Fibroblast of skin of back (primary cell): ENCODE results near the gene NFATC1.
A peak's percentile ranks its signal among the peaks of the same experiment; 100 is the strongest.

Source experiments
- DNase-seq: peaks from one replicate; pipeline ENCODE4 v3.0.0-alpha.2; 2013

NFATC1 gene

DNA sequence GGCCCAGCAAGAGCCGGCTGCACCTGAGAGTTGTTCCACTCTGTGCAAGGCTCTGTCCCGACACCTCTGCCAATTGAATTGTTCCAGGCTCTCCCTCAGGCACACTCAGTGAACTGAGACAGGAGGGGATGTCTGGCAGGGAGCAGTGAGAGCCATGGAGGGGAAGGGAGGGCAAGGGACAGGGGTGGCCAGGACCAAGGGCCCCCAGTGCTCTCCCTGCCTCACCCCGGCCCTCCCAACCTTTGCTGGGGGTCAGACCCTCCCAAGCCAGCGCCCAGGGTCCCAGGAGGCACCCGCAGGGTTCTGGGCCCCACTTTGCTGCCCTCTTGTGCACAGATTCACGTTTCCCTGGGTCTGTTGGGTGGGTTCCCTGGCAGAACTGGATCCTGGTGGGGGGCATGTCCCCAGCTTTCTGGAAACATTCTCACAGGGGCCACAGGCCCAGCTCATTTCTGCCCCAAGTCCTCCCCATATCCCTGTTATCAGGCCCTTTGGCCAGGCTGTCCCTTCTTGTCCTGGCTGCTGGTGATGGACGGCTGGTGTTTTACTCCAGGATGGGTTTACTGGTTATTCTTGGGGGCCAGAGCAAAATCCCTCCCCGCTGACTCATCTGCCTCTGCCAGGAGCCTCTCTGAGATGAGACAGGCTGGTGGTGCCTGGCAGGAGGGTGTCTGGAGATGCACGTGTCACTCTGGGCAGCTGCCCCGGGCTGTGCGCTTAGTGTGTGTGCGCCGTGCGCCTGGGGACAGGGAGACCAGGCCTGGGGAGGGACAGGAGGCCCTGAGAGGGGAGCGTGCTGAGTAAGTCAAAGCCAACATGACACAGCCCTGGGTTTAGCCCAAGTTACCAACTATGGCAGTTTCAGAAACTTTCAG is 147.4 kb downstream of the NFATC1 start:
- no peak for DNase-seq

GRCh38 chr18:79543861-79544385 is 148.2 kb downstream of the NFATC1 start:
- DNase-seq: no peak

DNA sequence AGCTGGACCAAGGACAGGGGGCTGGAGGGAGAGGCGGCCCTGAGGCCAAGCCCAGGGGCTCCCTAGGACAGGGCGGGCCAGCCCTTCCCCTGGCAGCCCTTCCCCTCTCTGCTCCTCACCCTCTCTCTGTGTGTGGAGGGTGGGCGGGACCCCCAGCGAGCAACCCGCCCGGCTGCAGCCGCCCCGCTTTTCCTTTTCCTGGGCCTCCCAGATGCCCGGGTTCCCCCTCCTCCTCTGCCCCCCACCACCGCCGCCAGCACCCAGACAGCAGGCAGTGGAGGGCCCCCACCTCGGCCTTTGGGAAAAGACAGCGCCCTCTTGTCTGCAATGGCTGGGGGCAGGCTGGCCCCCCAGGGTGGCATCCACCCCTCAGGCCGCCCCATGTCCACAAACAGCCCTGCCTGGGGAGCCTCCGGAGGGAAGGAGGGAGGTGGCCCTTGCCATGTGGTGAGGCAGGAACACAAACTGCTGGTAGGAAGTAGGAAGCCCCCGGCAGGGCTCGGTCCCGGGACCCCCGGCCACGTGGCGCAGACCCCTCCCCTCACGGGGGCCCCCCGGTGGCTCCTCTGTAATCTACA is 148.7 kb downstream of the NFATC1 start:
- DNase-seq: no peak

- no peak for DNase-seq
These were observed 149.5 kb downstream of the NFATC1 start for GRCh38 chr18:79545255-79545654.

DNA sequence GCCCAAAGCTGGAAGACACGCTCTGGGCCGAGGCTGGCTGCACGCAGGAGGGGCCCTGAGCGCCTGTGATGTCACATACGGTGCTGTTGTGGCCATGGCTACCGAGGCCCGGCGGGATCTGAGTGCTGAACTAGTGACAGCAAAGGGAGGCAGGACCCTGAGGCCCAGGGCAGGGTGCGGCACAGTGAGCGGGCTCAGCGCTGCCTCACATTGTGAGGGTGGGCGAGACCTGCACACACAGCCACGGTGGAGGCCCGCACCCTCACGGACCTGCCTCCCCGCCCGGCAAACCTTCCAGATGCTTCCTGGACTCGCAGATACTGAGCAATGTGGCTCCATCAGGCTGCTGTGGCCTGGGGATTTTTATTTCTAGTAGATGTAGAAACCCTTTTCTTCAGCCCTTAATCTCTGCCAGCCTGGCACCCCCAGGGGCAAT is 150.0 kb downstream of the NFATC1 start:
- no peak for DNase-seq

GRCh38 chr18:79546781-79547272 is 151.1 kb downstream of the NFATC1 start:
- no peak for DNase-seq

- DNase-seq: no peak
These were observed 151.8 kb downstream of the NFATC1 start for GRCh38 chr18:79547413-79548076.

DNA sequence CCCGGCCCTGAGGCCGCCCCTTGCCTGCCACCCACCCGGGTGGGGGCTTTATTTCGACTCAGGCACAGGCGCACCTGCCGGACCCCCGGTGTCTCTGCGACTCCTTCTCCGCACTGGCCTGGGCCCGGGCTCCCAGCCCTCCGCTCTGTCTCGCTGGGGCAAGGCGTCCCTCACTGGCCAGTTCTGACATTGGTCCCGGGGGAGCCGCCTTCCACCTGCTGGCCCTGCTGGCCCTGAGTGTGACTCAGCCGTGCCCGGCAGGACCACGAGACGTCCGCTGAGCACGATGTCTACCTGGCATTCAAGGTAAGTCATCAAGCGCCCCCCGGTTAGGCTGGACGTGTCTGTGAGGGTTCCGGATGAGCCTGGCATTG is 152.3 kb downstream of the NFATC1 start:
- no peak for DNase-seq

GRCh38 chr18:79548621-79548985 is 152.9 kb downstream of the NFATC1 start:
- DNase-seq: no peak

GRCh38 chr18:79548986-79549637 is 153.4 kb downstream of the NFATC1 start:
- no peak for DNase-seq

DNA sequence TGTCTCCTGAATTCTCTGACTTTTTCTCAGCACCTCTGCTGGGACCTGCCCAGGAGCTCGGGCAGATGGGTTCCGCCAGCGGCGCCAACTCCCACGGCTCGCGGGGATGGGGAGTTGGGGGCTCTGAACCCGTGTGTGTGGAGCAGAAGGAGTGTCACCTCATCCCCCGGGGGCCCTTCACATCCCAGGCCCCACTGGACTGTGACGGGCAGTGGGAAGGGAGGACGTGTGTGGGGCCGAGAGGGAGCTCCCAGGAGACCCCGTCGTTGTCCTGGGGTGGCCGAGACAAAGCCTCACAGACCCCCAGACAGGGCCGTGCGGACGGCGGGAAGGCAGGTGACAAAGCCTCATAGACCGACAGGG is 153.9 kb downstream of the NFATC1 start:
- DNase-seq: no peak

GRCh38 chr18:79552140-79552631 is 156.5 kb downstream of the NFATC1 start:
- no peak for DNase-seq

DNA sequence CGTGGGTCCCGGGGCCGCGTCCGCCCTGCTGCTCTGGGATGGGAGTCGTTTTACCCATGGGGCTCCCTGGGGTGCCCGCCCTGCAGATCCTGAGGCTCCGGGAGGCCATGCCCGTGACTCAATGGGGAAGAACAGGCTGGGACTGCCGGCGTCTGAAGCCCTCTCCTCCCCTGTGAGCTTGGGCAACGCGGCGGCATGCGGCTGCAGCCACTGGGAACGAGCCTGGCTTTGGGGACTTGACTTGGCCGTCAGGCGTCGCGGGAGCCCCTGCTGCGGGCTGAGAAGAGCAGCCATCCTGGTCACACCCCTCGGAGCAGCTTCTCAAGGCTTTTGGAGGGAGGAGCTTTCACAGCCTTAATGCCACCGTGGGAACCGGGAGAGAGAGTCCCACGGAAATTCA is 157.0 kb downstream of the NFATC1 start:
- peak; percentile 14 for DNase-seq

DNA sequence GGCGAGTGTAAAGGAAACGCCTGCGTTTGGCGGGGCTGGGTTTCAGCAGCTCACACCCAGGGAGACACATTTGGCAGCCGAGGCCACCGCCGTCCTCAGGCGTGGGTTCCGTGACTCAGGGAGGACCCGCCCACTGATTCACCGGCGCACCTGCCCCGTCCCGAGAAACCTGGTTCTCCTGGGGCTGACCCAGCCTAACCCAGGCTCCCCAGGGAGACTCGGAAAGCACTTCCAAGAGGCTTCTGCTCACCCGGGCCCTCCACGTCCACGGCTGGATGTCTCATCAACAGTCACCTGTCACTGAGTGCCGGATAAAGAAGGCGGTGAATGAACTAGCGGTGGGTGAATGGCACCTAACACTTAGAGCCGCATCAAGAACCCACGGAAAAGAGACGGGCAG is 157.4 kb downstream of the NFATC1 start:
- DNase-seq: no peak

- no peak for DNase-seq
These were observed 158.0 kb downstream of the NFATC1 start for GRCh38 chr18:79553696-79554095.

DNA sequence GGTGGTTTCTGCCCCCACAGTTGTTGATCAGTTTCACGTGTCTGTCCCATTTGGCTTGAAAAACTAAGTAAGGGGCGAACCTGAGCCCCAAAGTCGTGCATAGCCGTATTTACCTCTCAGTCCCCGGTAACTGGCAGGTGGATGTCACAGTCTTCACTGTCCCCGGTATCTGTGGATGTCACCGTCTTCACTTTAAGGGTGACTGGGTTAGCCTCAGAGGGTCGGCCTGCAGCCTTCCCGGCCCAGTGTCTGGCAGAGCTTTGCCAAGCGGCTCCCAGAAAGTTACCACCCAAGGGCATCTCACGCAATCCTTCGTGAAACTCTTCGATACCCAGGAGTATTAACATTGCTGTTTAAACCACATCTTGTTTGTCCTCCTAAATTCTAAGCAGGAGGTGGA is 158.6 kb downstream of the NFATC1 start:
- no peak for DNase-seq

DNA sequence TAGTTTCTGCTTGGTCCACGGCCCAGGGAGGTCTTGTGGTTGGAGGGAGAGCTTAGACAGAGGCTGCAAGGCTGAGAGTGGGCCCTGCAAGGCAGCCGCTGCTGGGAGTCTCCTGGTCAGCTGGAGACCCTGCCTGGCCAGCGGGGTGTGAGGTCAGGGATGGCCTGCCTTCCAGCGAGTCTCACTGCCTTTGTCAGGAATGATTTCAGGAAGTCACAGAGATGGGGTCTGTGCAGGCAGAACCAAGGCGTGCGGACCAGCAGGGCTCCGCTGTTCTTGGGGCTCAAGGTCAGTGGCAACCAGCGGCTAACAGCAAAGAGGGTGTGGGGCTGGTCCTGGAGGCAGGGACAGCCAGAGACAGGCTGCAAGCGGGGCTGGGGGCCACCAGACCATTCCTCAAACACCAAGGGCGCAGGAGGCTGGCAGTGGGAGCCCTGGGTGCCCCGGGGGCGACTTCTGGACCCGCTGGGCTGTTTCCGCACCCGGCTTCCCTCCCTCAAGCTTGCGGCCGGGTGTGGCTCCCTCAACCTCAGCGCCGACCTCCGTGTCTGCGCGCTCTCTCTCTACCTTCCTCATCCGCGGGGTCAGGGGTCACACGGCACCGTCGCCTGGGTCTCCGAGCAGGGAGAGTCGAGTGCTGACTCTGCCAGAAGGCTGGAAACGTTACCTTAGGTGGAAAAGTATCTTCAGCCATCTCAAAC is 159.4 kb downstream of the NFATC1 start:
- no peak for DNase-seq

- DNase-seq: no peak
These were observed 160.2 kb downstream of the NFATC1 start for GRCh38 chr18:79555885-79556284.

DNA sequence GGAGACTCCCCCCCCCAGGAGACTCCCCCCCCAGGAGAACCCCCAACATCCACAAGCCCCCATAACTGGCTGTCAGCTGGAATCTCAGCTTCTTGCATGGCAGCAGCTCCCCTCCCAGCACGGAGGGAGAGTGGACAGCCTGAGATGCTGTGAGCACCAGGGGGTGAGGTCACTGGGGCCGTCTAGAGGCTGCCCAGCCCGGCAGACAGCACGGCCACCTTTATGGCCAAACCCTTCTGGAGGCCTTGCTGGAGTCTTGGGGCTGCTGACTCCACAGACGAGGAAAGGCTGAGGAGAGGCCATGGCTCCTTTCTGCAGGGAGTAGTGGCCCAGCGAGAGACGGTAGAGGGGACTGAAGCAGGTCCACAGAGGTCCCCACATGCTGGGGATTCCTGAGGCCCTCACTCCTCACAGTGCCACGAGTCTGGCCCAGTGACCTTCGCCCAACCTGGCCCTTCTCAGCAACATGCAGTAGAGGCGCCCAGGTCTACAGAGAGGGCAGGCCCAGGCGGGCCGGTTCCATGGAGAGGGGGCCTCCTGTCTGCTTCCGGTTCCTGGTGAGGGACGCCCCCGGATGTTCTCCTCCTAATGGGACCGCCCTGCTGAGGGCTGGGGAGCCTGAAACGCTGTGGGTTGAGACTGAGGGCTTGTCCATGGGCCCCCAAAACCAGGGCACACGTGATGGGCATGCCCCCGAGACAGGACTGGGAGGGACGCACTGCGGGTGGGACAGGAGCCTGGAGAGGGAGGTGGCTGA is 161.3 kb downstream of the NFATC1 start:
- no peak for DNase-seq

DNA sequence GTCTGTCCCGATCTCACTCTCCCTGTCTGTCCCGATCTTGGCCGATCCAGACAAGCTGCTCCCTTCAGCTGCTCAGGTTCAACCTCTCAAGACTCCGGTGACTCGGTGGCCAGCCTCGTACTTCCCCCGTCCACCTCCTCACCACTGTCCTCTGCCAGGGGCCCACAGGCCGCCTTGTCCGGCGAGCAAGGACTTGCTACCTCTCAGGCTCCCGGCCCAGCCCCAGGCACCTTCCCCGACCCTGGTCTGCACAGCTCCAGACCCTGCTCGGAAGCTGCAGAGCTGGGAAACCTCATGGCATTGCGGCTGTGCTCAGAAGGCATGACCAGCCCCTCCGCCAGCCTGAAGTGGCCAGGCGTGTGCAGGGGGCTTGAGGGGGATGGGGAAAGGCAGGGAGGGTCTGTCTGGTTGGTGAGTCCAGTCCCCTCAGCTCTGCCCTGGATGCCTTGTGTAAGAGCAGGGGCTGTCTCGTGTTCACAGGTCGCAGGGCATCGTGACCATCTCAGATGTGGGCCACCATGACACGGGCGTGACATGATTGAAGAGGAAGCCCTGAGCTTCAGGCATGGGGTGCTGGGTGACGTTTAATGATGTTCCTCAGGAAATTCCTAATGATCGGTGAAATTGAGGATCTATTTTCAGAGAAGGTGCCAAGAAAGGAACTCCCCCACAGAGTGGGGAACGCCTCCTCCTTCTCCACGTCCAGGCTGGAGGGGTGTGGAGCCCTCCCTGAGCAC is 162.6 kb downstream of the NFATC1 start:
- DNase-seq: no peak
